Stomach (tissue), 9 donors: Measurements from ENCODE around the gene CLDN3. TPM values are rescaled to one million over a fixed set of nuclear protein-coding genes. Genes with fewer than 3 reads are reported as not detected.

Experiments
- DNase-seq, 2 donors: peaks; one replicate each; pipeline versions ENCODE4 v3.0.0 to v3.0.0-alpha.2; 2013 to 2019
- H3K27ac ChIP-seq, 5 donors: fragments of 200-600 bp in 4 of 5; sonication (generic) in 4 of 5; one replicate each; pipeline ENCODE4 v1.5.1; 2013 to 2019; ENCODE audit warnings: mild to moderate bottlenecking in 1 of 5, moderate library complexity in 1 of 5
- H3K27me3 ChIP-seq, 3 donors: fragments of 200-600 bp; sonication (generic); one replicate each; pipeline ENCODE4 v1.5.1; 2017 to 2019; ENCODE audit warnings: mixed run types in 1 of 3
- H3K36me3 ChIP-seq, 4 donors: fragments of 200-600 bp; sonication (generic); 1 replicate in 3 of 4; 2 replicates in 1 of 4; pipeline ENCODE4 v1.5.1; 2016 to 2019
- H3K4me1 ChIP-seq, 4 donors: fragments of 200-600 bp; sonication (generic); one replicate each; pipeline ENCODE4 v1.5.1; 2016 to 2019
- H3K4me3 ChIP-seq, 4 donors: fragments of 200-600 bp; sonication (generic) in 3 of 4; one replicate each; pipeline ENCODE4 v1.5.1; 2016 to 2019; ENCODE audit warnings: mild to moderate bottlenecking in 1 of 4
- H3K9me3 ChIP-seq, 4 donors: fragments of 200-600 bp; sonication (generic); one replicate each; pipeline ENCODE4 v1.5.1; 2016 to 2019
- CTCF ChIP-seq, 7 experiments: fragments of 450-650 bp in 4 of 7; fragments of 200-600 bp in 3 of 7; sonication (generic) in 3 of 7; IDR thresholded peaks; one replicate each; pipeline ENCODE4 v1.5.1; 2016 to 2019; ENCODE audit warnings: antibody characterized with exemption in 7 of 7, control low read depth in 2 of 7, mild to moderate bottlenecking in 1 of 7
- EP300 ChIP-seq: sonication (generic); formaldehyde crosslinking; IDR thresholded peaks from one replicate; pipeline ENCODE4 v1.6.1; 2017; ENCODE audit warnings: antibody characterized with exemption
- POLR2A ChIP-seq, 4 donors: fragments of 450-650 bp; IDR thresholded peaks; one replicate each; pipeline ENCODE4 v1.6.1; 2016; ENCODE audit warnings: antibody characterized with exemption in 4 of 4, control low read depth in 2 of 4, mild to moderate bottlenecking in 1 of 4, moderate library complexity in 1 of 4
- POLR2AphosphoS5 ChIP-seq, 3 donors: sonication (generic); formaldehyde crosslinking; IDR thresholded peaks; one replicate each; pipeline ENCODE4 v1.6.1; 2016; ENCODE audit warnings: antibody characterized with exemption in 3 of 3
- WGBS, 5 donors: extraction: QIAGEN DNeasy Blood & Tissue Kit in 3 of 5; methylation state at CpG; one replicate each; pipeline versions ENCODE4 v1.1.5 to v1.1.7; 2013 to 2018; 5-methylcytosine and 5-hydroxymethylcytosine counted together
- intact Hi-C: fragments of 100-400 bp; cut with DNase I; formaldehyde crosslinking; loops from one replicate; pipeline ENCODE4 v1.15.1; 2023; ENCODE audit warnings: low total_unique reads
- polyA plus RNA-seq, 3 donors: library from polyadenylated mRNA; stranded (reverse); fragments of 200-250 nt; gene quantifications; one replicate each; pipeline ENCODE4 v1.2.3, GENCODE V29; 2013
- total RNA-seq, 5 donors: library from RNA; depleted of rRNA; stranded (reverse); fragments of >200 nt; gene quantifications; one replicate each; pipeline versions ENCODE4 v1.1.0 to v1.2.3, GENCODE V29; 2014 to 2016
- donor health status: healthy with polysubstance abuse.
- donor health status: Bipolar disorder and iron deficiency.
- donor health status: healthy.

The CLDN3 gene
- total and polyA plus RNA-seq, 8 donors, result 0.45 to 1,550 (median 1.6) TPM; not detected in 2

GRCh38 chr7:73758581-73759138 lies 11.4 kb downstream of the CLDN3 start:
- Histone ChIP-seq H3K36me3 (no peaks in the 10 kb centered on the region), H3K27me3 (peaks cover 0 to 6% (median 0%) of the 10 kb centered on the region in 3 donors), H3K27ac (no peak overlapping the region), H3K9me3 (no peaks in the 10 kb centered on the region), H3K4me1 (no peaks in the 10 kb centered on the region), H3K4me3 (no peak overlapping the region)
- TF ChIP-seq EP300, result no peak
- no peak for TF ChIP-seq POLR2AphosphoS5 (IDR thresholded peaks at IDR 0.05)
- TF ChIP-seq CTCF (IDR thresholded peaks at IDR 0.05), result no peak
- no peak for TF ChIP-seq POLR2A (IDR thresholded peaks at IDR 0.05)
- 65 to 80% (median 72%) methylated on average over 5 to 7 of the region's 7 CpGs for WGBS, 5 donors
- DNase-seq, result peak in 1 of 2 donors; percentile 28
- intact Hi-C loops, result no loop called here

DNA sequence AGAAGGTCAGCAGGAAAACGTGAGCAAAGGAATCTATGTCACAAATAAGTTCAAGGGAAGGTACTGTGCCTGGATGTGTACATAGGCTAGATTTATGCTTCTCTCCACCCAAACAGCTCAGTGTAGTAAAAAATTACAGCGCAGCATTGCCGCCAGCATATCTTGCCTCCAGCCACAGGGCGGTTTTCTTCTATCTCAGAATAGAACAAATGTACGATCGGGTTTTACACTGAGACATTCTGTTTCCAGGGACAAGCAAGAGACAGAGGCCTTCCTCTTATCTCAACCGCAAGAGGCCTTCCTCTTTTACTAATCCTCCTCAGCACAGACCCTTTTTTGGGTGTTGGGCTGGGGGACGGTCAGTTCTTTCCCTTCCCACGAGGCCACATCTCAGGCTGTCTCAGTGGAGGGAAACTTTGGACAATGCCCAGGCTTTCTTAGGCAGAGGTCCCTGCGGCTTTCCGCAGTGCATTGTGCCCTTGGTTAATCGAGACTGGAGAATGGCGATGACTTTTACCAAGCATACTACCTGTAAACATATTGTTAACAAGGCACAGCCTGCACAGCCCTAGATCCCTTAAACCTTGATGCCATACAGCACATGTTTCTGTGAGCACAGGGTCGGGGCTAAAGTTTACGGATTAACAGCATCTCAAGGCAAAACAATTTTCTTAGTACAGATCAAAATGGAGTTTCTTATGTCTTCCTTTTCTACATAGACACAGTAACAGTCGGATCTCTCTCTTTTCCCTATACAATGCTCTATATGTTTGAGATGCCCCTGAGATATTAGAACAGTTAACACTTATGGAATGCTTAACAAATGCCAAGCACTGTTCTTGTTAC lies 19.9 kb downstream of the CLDN3 start:
- H3K4me1 ChIP-seq, result peaks cover 0 to 11% (median 0%) of the 10 kb centered on the region in 4 donors
- 67 to 83% (median 70%) methylated on average over 16 of the region's 16 CpGs for WGBS, 5 donors
- no peak overlapping the region for H3K4me3 ChIP-seq
- H3K27me3 ChIP-seq, result no peaks in the 10 kb centered on the region
- peak in 1 of 2 donors; percentile 29 for DNase-seq
- no peaks in the 10 kb centered on the region for H3K36me3 ChIP-seq
- no peak for TF ChIP-seq CTCF (IDR thresholded peaks at IDR 0.05)
- no peak for TF ChIP-seq EP300
- TF ChIP-seq POLR2AphosphoS5 (IDR thresholded peaks at IDR 0.05), result no peak
- no peak for TF ChIP-seq POLR2A (IDR thresholded peaks at IDR 0.05)
- intact Hi-C loops, result no loop called here
- H3K27ac ChIP-seq, result no peak overlapping the region
- no peaks in the 10 kb centered on the region for H3K9me3 ChIP-seq

DNA sequence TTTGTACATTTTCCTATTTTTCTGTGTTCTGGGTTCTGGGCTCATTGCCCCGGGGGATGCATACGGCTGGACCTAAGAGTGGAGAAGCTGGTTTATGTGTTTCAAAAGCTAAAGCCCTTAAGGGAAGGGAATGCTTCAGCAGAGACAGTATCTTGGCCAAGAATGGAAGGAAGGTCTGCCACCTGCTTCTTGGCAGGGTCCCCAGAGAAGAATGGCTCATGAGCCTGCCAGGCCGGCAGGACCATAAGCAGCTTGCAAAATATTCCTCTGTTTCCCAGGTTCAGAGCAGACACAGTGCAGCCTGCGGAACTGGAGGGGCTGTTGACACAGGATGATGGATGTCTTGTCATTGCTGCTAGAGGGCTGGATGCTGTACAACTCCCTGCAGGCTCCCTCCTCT lies 23.7 kb downstream of the CLDN3 start:
- Histone ChIP-seq H3K9me3 (no peaks in the 10 kb centered on the region), H3K27me3 (no peaks in the 10 kb centered on the region), H3K27ac (peak overlapping the region in 1 of 5 donors; percentile 64), H3K4me3 (no peak overlapping the region), H3K36me3 (no peaks in the 10 kb centered on the region), H3K4me1 (peaks cover 13 to 29% (median 19%) of the 10 kb centered on the region in 4 donors)
- peak; percentile 42 to 52 for DNase-seq
- intact Hi-C loops, result no loop called here
- no peak for TF ChIP-seq POLR2AphosphoS5 (IDR thresholded peaks at IDR 0.05)
- no peak for TF ChIP-seq EP300
- no peak for TF ChIP-seq POLR2A (IDR thresholded peaks at IDR 0.05)
- no peak for TF ChIP-seq CTCF (IDR thresholded peaks at IDR 0.05)
- WGBS, 5 donors, result 35 to 48% (median 46%) methylated on average over 4 of the region's 4 CpGs

GRCh38 chr7:73742753-73743641 lies 27.1 kb downstream of the CLDN3 start:
- DNase-seq, result peak; percentile 96 to 98
- peak overlapping the region in 1 of 4 donors; percentile 17 for H3K4me3 ChIP-seq

More at GRCh38 chr7:73742753-73743641, 27.1 kb downstream of the CLDN3 start:
- H3K36me3 ChIP-seq, result no peaks in the 10 kb centered on the region
- H3K27ac ChIP-seq, result peak overlapping the region; percentile 72 to 80 (median 75)
- peaks cover 14 to 42% (median 29%) of the 10 kb centered on the region in 4 donors for H3K4me1 ChIP-seq
- TF ChIP-seq CTCF (IDR thresholded peaks at IDR 0.05), result no peak
- TF ChIP-seq POLR2A (IDR thresholded peaks at IDR 0.05), result no peak
- TF ChIP-seq EP300, result no peak
- peak; percentile 38 to 92 (median 54) for TF ChIP-seq POLR2AphosphoS5 (IDR thresholded peaks at IDR 0.05)
- intact Hi-C loops, result no loop called here
- H3K27me3 ChIP-seq, result no peaks in the 10 kb centered on the region
- H3K9me3 ChIP-seq, result no peaks in the 10 kb centered on the region
- WGBS, 5 donors, result 17 to 35% (median 22%) methylated on average over 18 to 35 of the region's 35 CpGs
